GM18909 (cell line): Measurements from ENCODE around the gene DVL1.
A peak's percentile ranks its signal among the peaks of the same experiment; 100 is the strongest.
"Not testable (repeated sequence)": the region's sequence is repeated elsewhere in the genome, so short reads cannot be mapped to it uniquely, and the experiment has no call there.

ENCODE experiments used
- ATAC-seq: cut with Tn5 transposase; IDR thresholded peaks from one replicate; pipeline ENCODE4 v1.9.1; 2021; ENCODE audit warnings: mild to moderate bottlenecking; ENCODE audit not compliant: unreplicated experiment, poor library complexity

Gene DVL1

DNA sequence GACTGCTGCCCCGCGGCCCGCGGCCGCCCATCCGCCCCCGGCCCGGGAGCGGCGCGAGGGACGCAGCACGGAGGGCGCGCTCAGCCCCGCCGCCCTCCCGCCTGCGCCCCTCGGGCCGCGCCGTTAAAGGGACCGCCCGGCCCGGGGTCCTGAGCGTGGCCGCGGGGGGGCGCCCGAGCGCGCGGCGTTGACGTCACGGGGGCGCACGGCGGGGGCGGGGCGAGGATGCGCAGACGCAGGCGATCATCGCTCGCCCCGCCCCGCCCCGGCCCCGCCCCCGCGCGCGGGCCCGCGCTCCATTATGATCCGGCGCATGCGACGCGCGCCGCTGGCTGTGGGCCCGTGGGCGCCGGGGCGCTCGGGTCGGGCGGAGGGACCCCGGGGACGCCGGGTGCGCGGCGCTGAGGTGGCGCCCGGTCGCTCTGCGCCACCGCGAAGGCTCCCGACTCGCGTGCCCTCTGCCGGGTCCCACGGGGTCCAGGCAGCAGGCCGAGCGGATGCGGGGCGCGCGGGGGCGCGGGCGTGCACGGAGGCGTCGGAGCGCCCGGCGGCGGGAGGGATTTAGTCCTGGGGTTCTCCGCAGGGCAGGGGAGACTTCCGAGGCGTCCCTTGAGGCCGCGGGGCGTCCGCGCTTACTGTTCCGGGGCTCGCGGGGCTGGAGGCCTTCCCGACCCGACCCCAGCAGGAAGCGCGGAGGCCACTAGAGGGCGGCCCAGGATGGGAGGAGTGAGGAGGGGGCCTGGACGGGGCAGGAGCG is at the start of gene DVL1:
Gene DVL1, minus strand, starts transcription at position 163 of the 757 bp plus-strand sequence. CDS start 353 bp downstream, outside the sequence.
- ATAC-seq: peak; percentile 61

GRCh38 chr1:1398677-1399186 is 49.5 kb upstream of the DVL1 start:
- ATAC-seq: peak; percentile 9

DNA sequence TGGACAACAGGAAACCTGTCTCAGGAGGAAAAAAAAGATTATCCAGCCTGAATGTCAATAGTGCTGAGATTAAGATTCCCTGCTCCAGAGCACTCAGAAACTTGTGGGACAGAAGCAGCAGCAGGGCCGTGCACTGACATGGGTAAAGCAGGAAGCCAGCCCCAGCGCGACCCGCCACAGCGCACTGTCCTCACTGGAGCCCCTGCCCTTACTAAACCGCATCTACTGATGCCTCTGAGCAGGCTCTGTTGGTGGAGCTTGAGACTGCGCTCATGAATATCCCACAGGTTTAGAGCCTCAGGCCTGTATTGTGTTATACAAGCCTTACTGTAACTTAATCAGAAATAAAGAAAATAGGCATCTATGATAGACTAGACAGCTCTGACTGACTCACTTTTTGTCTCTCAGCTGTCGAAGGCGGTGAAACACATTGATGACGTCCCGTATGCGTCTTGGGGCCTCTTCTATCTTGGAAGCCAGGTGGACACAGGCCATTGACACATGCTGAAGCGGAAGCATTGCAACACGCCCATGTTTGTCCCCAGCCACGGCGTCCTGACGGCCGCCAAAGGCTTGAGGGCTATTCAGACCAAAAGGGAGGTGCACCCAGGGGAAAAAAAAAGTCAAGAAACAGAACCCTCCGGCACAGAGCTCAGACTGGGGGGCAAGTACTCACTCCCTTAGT is 48.8 kb upstream of the DVL1 start:
- ATAC-seq: no peak

GRCh38 chr1:1395166-1395565 is 45.9 kb upstream of the DVL1 start:
- no peak for ATAC-seq

DNA sequence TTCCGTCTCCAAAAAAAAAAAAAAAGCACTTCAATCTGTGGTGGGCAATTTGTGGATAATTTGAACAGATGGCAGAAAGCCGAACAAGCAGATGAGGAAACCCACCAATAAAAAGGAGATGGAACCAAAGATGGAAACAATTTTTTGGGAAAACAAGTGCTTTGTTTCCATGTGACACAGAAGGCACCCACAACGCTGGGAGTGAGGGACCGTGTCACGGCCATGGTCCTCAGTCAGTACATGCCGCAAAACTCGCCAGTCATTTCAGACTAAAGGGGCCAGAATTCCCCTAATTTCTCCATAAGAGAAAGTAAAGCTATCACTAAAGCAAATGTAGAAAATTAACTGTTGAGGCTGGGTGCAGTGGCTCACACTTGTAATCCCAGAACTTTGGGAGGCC is 44.9 kb upstream of the DVL1 start:
- ATAC-seq: no peak

DNA sequence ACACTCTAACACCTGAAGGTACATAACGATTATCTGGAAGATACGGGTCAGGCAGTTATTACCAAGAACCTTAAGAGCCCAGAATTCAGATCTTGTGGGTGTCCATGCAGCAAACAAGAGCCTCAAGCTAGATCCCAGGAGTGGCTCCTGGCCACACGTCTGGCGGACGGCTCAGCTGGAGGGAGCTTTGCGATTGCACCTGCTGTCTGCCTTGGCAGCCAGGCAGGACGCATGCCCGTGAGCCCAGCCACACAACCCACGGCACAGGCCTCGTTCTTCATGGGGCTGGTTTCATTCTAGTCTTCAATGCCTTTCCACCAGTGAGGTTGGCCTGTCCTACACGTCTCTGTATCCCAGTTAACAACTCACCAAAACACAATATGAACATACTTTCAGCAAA is 44.2 kb upstream of the DVL1 start:
- no peak for ATAC-seq

- no peak for ATAC-seq
These were observed 43.8 kb upstream of the DVL1 start for GRCh38 chr1:1393014-1393413.

GRCh38 chr1:1391225-1391624 is 42.0 kb upstream of the DVL1 start:
- ATAC-seq: no peak

DNA sequence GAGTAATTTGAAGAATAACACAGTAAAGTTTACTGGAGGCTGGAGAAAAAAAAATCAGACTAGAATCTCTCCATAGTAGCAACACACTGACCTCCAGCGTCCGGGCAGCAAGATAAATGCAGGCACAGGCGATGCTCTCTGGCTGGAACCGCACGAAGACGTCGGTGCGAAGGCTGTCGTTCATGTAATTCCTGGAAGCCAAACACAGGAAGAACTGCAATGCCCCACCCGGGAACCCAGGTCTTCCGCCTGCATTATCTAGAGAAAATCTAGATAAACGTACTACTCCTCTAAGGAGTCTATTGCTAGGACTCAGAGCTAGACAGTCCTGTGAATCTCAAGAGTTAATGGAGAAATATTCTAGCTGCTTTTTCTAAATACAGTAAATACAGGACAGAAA is 41.5 kb upstream of the DVL1 start:
- ATAC-seq: no peak

DNA sequence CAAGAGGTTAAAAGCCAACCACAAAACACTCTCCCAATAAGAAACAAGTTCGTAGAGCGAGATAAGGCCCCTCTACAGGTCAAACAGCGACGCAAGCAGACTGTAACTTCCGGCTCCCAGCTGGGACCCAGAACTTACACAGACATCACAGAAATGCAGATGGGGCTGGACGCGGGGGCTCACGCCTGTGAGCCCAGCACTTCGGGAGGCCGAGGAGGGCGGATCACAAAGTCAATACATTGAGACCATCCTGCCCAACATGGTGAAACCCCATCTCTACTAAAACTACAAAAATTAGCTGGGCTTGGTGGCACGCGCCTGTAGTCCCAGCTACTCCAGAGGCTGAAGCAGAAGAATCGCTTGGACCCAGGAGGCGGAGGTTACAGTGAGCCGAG is 38.9 kb upstream of the DVL1 start:
- no peak for ATAC-seq

DNA sequence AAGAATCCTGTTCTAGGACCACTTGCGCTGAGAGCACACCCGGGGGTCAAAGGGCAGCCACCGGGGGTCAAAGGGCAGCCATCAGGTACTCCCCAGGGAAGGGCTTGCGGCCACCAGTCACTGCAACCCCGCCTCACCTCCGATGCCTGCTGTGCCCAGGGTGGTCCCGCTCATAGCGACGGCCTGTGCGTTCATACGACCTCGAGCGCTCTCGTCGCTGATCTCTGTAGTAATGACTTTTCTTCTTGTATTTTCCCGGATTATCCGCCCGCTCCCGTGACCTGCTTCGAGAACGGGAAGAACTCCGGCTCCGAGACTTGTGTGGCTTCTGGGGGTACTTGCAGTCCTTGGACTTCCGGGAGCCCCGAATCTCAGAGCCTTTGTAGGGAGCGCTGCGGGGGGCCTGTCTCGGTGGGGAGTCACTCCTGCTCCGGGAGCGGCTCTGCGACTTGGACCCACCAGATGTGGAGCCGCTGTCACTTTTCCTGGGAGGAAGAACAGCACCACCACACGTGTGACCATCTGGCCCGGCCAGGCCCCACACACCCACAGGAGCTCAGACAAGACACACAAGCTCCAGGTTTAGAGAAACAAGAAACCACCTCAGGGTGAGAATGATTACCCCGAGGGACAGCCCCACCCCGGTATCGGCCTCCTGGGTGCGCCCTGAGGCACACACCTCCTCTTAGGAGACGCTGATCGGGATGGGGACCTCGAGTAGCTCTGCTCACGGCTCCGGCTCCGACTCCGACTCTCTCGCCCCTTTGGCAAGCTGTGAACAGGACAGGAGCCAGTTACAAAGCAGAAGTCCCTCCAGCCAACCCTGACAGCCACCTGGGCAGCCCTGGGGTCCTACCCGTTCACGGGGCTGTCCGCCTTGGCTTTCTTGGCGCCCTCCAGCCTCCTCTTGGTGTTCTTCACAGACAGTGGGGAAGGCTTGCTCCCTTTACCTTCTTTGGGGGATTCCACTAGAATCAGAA is 38.2 kb upstream of the DVL1 start:
- no peak for ATAC-seq

DNA sequence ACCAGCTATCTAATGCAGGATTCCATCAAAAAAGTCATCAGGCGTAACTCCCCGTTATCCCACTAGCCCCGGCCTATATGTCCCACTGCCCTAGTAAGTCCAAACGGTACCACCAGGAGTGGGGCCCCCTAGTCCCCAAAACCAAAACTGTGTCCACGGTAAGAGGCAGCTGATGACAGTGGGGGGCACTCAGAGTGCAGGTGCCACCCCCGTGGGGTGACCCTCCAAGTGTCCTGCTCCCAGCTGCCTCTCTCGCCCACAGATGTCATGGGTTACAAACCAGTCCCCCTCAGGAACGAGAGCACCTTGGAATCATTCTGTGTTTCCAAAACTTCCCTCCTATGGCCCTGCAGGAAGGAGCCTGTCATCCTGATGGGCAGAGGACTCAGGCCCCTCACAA is 36.7 kb upstream of the DVL1 start:
- ATAC-seq: no peak

DNA sequence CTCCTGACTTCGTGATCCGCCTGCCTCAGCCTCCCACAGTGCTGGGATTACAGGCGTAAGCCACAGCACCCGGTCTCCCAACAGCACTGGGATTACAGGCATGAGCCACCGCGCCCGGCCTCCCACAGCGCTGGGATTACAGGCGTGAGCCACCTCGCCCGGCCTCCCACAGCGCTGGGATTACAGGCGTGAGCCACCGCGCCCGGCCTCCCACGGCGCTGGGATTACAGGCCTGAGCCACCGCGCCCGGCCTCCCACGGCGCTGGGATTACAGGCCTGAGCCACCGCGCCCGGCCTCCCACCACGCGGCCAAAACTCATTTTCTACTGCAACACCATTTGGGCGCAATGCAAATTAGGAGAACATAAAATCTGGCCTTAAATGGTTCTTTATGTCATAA is 36.1 kb upstream of the DVL1 start:
- ATAC-seq: not testable (repeated sequence)

DNA sequence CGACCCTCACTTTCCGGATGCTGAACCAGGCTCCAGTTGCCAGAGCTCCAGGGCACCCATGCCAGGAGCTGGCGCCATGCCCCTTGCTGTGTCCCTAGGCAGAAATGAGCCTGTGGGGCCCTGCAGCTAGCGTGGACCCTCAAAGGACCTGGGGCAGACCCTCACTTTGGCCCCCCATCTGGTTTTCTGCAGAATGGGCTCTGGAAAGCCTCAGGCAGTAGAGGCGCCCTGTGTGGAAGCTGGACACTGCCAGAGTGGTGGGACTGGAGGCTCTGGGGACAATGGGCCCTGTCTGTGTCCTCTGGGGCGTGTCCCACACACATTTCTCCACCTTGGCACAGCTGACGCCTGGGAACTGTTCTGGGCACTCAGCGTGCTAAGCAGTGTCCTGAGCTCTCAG is 32.1 kb upstream of the DVL1 start:
- ATAC-seq: no peak

GRCh38 chr1:1380860-1381259 is 31.6 kb upstream of the DVL1 start:
- ATAC-seq: no peak

DNA sequence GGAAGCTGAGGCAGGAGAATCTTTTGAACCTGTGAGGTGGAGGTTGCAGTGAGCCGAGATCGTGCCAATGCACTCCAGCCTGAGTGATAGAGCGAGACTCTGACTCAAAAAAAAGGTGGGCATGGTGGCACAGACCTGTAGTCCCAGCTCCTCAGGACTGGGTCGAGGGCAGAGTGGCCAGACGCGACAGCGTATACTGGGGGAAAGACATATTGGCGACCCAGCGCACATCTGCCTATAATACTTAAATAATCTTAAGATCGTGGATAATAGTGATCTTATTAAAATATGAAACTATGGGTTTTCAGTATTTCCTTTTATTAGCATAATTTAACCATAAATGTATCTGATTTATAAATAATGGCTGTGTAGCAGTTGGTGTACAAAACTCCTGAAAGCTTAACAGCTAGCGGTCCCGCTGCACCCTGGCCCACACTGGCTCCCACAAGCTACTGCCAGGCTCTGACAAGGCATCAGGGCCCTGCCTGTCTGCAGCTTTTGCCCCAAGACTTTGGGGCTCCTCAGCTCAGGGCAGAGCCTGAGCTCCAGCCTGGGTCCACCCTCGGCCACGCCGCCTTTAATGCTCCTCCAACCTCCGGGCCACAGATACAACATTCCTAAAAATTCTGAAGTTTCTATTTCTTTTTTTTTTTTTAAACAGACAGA is 28.5 kb upstream of the DVL1 start:
- no peak for ATAC-seq

- no peak for ATAC-seq
These were observed 27.5 kb upstream of the DVL1 start for GRCh38 chr1:1376551-1377226.

- peak; percentile 88 for ATAC-seq
These were observed 25.9 kb upstream of the DVL1 start, which contains the start of gene AURKAIP1 for GRCh38 chr1:1374929-1375662. Gene AURKAIP1 (minus strand): TSS chr1:1375207. CDS start chr1:1374756, 451 bp downstream.

DNA sequence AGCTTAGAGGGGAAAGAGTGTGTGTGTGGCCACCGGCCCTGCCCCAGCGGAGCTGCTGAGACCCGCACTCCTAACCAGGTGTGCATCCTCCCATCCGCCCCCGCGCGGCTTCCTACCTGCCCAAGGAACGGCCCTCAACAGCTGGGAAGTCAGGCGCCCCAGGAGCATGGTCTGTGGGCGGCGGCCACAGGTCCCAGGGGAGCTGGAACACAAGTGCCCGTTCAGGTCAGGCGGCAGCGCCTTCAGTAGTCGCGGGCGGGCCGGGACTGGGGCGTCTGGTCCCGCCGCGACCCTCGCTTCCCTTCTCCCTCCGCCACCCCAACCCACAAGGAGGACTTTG is 25.3 kb upstream of the DVL1 start:
- ATAC-seq: peak; percentile 10
